GM19239 (cell line): ENCODE data around the gene FUT4.

Experiments used
- DNase-seq: peaks from one replicate; pipeline ENCODE4 v3.0.0; 2011; ENCODE audit warnings: low spot score; ENCODE audit not compliant: insufficient read length
- FAIRE-seq: peaks from 2 replicates; lab custom pipeline; 2011; peaks lifted over from hg19 to GRCh38; lab: Jason Lieb, UNC

FUT4 gene

GRCh38 chr11:94595076-94595475 lies 51.4 kb downstream of the FUT4 start:
- no peak for DNase-seq
- FAIRE-seq = no peak

- FAIRE-seq (no peak), DNase-seq (no peak)
These were observed 54.2 kb downstream of the FUT4 start for GRCh38 chr11:94597896-94598295.
